ENCODE results near the gene WFIKKN1. TPM values are rescaled to one million over a fixed set of nuclear protein-coding genes. Genes with fewer than 3 reads are reported as not detected.

Gene WFIKKN1
- total RNA-seq, 1 donor from 2014 or later: 0.47 TPM

GRCh38 chr16:648781-649589 is 18.2 kb downstream of the WFIKKN1 start, which contains the start of gene WDR90:
TSS of gene WDR90 (plus strand) at chr16:649365. CDS start at chr16:649417, 52 bp downstream.
- peak within 1 kb of the TSS; percentile 86 for H3K27ac Mint-ChIP-seq (ENCODE audit: unreplicated experiment)
- H3K4me3 Mint-ChIP-seq (ENCODE audit: unreplicated experiment): peak within 1 kb of the TSS; percentile 77
- no peaks in the 10 kb centered on the region for H3K9me3 Mint-ChIP-seq (ENCODE audit: low read depth)
- H3K4me1 Mint-ChIP-seq (ENCODE audit: low read depth): peaks cover 12% of the 10 kb centered on the region
- DNase-seq (ENCODE audit: low spot score): no peak
- no peaks in the 10 kb centered on the region for H3K36me3 Mint-ChIP-seq (ENCODE audit: low read depth)
- TF ChIP-seq, protein P1, sequence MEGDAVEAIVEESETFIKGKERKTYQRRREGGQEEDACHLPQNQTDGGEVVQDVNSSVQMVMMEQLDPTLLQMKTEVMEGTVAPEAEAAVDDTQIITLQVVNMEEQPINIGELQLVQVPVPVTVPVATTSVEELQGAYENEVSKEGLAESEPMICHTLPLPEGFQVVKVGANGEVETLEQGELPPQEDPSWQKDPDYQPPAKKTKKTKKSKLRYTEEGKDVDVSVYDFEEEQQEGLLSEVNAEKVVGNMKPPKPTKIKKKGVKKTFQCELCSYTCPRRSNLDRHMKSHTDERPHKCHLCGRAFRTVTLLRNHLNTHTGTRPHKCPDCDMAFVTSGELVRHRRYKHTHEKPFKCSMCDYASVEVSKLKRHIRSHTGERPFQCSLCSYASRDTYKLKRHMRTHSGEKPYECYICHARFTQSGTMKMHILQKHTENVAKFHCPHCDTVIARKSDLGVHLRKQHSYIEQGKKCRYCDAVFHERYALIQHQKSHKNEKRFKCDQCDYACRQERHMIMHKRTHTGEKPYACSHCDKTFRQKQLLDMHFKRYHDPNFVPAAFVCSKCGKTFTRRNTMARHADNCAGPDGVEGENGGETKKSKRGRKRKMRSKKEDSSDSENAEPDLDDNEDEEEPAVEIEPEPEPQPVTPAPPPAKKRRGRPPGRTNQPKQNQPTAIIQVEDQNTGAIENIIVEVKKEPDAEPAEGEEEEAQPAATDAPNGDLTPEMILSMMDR (IDR thresholded peaks at IDR 0.05): no peak
- H3K27me3 Mint-ChIP-seq (ENCODE audit: low read depth): no peaks in the 10 kb centered on the region

DNA sequence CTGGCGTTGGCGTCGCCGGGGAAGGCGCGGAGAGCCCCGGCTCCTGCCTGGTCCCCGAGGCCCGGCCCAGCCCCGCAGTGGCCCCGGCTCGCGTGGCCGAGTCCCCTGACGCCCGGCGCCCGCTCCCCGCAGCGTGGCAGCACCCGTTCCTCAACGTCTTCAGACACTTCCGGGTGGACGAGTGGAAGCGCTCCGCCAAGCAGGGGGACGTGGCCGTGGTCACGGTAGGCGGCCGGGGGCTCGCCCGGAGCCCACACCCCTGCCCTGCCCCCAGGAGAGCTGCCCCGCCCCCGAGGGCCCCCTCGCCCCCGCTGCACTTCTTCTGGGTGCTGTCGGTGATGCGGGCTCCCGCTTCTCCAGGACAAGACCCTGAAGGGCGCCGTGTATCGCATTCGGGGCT is 18.8 kb downstream of the WFIKKN1 start:
- TF ChIP-seq, protein P1 (IDR thresholded peaks at IDR 0.05): no peak
- Mint-ChIP-seq H3K27me3 (ENCODE audit: low read depth) (no peaks in the 10 kb centered on the region), H3K9me3 (ENCODE audit: low read depth) (no peaks in the 10 kb centered on the region), H3K4me3 (ENCODE audit: unreplicated experiment) (peak overlapping the region; percentile 60), H3K27ac (ENCODE audit: unreplicated experiment) (no peak overlapping the region), H3K4me1 (ENCODE audit: low read depth) (peaks cover 12% of the 10 kb centered on the region), H3K36me3 (ENCODE audit: low read depth) (no peaks in the 10 kb centered on the region)
- no peak for DNase-seq (ENCODE audit: low spot score)

DNA sequence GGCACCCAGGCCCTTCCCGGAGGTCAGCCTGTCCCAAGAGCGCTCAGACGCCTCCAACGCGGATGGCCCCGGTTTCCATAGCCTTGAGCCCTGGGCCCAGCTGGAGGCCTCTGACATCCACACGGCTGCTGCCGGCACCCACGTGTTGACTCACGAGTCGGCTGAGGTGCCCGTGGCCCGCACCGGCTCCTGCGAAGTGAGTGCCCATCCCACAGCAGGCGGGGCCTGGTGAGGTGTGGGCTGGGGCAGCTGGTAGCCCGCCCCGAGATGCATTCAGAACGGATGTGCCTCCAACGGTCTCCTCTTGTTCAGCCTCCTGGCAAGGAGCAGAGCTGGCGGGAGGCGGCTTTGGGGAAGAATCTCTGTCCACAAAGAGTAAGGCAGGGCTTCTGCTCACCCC is 21.1 kb downstream of the WFIKKN1 start:
- H3K27ac Mint-ChIP-seq (ENCODE audit: unreplicated experiment): no peak overlapping the region
- no peaks in the 10 kb centered on the region for H3K36me3 Mint-ChIP-seq (ENCODE audit: low read depth)
- TF ChIP-seq, protein P1 (IDR thresholded peaks at IDR 0.05): no peak
- peaks cover 12% of the 10 kb centered on the region for H3K4me1 Mint-ChIP-seq (ENCODE audit: low read depth)
- H3K9me3 Mint-ChIP-seq (ENCODE audit: low read depth): no peaks in the 10 kb centered on the region
- H3K4me3 Mint-ChIP-seq (ENCODE audit: unreplicated experiment): no peak overlapping the region
- DNase-seq (ENCODE audit: low spot score): no peak
- H3K27me3 Mint-ChIP-seq (ENCODE audit: low read depth): no peaks in the 10 kb centered on the region

GRCh38 chr16:652454-653305 is 21.9 kb downstream of the WFIKKN1 start:
- DNase-seq (ENCODE audit: low spot score): no peak
- Mint-ChIP-seq H3K27ac (ENCODE audit: unreplicated experiment) (no peak overlapping the region), H3K27me3 (ENCODE audit: low read depth) (no peaks in the 10 kb centered on the region), H3K9me3 (ENCODE audit: low read depth) (no peaks in the 10 kb centered on the region), H3K4me3 (ENCODE audit: unreplicated experiment) (no peak overlapping the region), H3K4me1 (ENCODE audit: low read depth) (peaks cover 12% of the 10 kb centered on the region), H3K36me3 (ENCODE audit: low read depth) (no peaks in the 10 kb centered on the region)
- TF ChIP-seq, protein P1 (IDR thresholded peaks at IDR 0.05): no peak

DNA sequence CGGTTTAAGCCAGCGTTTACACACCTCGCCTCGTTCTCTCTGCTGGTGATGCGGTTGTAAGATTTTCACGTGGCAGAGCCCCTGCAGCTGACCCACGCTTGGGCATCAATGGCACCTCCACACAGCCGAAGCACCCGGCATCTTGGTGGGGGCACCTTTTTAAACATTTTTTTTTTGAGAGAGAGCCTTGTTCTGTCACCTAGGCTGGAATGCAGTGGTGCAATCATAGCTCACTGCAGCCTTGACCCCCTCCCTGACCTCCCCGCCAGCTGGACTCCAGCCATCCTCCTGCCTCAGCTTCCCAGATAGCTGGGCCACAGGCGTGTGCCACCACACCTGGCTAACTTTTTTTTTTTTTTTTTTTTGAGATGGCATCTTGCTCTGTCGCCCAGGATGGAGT is 23.2 kb downstream of the WFIKKN1 start:
- TF ChIP-seq, protein P1 (IDR thresholded peaks at IDR 0.05): no peak
- H3K27ac Mint-ChIP-seq (ENCODE audit: unreplicated experiment): no peak overlapping the region
- H3K4me3 Mint-ChIP-seq (ENCODE audit: unreplicated experiment): no peak overlapping the region
- H3K36me3 Mint-ChIP-seq (ENCODE audit: low read depth): no peaks in the 10 kb centered on the region
- DNase-seq (ENCODE audit: low spot score): no peak
- H3K9me3 Mint-ChIP-seq (ENCODE audit: low read depth): no peaks in the 10 kb centered on the region
- no peaks in the 10 kb centered on the region for H3K27me3 Mint-ChIP-seq (ENCODE audit: low read depth)
- peaks cover 4% of the 10 kb centered on the region for H3K4me1 Mint-ChIP-seq (ENCODE audit: low read depth)
